GM12878 (cell line): Measurements from ENCODE around the gene THOC6. TPM values are rescaled to one million over a fixed set of nuclear protein-coding genes. Genes with fewer than 3 reads are reported as not detected.

Experiments
- ATAC-seq: fragments of 200-7000 bp; cut with Tn5 transposase; 3 replicates; pipeline ENCODE4 v1.9.1; 2020; ENCODE audit warnings: mild to moderate bottlenecking, moderate library complexity
- BruUV-seq: library from RNA; stranded (reverse); fragments of 400-500 nt; replicated peaks from 2 replicates; lab custom pipeline; 2021; lab: Mats Ljungman, UMichigan
- CTCF ChIA-PET: fragments of 300-600 bp; sonication (Branson Sonifier 250); formaldehyde crosslinking; extraction: SDS; loops from one replicate; lab custom pipeline; 2021; ENCODE audit warnings: inconsistent platforms; lab: Yijun Ruan, JAX
- POLR2A ChIA-PET: fragments of 350-600 bp; formaldehyde crosslinking; extraction: SDS; loops from one replicate; lab custom pipeline; 2021; ENCODE audit warnings: inconsistent platforms; lab: Charles Lee
- RAD21 ChIA-PET: fragments of 300-600 bp; sonication (Branson Sonifier 250); formaldehyde crosslinking; loops from one replicate; lab custom pipeline; 2023; ENCODE audit warnings: antibody characterized with exemption; ENCODE audit not compliant: unreplicated experiment; lab: Charles Lee
- SMC1A ChIA-PET: fragments of 300-600 bp; sonication (Branson Sonifier 250); formaldehyde crosslinking; loops from one replicate; lab custom pipeline; 2023; ENCODE audit not compliant: unreplicated experiment, uncharacterized antibody; lab: Charles Lee
- DNase-seq: peaks from one replicate; pipeline ENCODE4 v3.0.0-alpha.2; 2011; ENCODE audit warnings: low read depth, low spot score
- FAIRE-seq: peaks from 3 replicates; lab custom pipeline; 2011; peaks lifted over from hg19 to GRCh38; lab: Jason Lieb, UNC
- H2AFZ ChIP-seq: 2 replicates; pipeline ENCODE4 v1.6.0; 2011; ENCODE audit warnings: low read depth, low read length, control low read depth; ENCODE audit not compliant: control insufficient read depth
- H3K27ac ChIP-seq: 2 replicates; pipeline ENCODE4 v1.5.1; 2011; ENCODE audit warnings: control low read depth; ENCODE audit not compliant: control insufficient read depth, insufficient read depth
- H3K27me3 ChIP-seq, 2 experiments: replicated peaks in 1 of 2; 2 replicates each; pipeline versions ENCODE4 v1.6.0 to v1.6.1; 2011; ENCODE audit warnings: low read length in 1 of 2; ENCODE audit not compliant: control insufficient read depth in 2 of 2, insufficient read depth in 2 of 2
- H3K36me3 ChIP-seq, 2 experiments: 2 replicates each; pipeline ENCODE4 v1.5.1; 2011; ENCODE audit warnings: low read length in 1 of 2; ENCODE audit not compliant: control insufficient read depth in 2 of 2, insufficient read depth in 2 of 2
- H3K4me1 ChIP-seq: 2 replicates; pipeline ENCODE4 v1.6.1; 2011; ENCODE audit warnings: mild to moderate bottlenecking, low read length, moderate library complexity, mixed read lengths; ENCODE audit not compliant: control insufficient read depth, insufficient read depth
- H3K4me2 ChIP-seq: 2 replicates; pipeline ENCODE4 v1.6.0; 2011; ENCODE audit warnings: control low read depth; ENCODE audit not compliant: control insufficient read depth, insufficient read depth
- H3K4me3 ChIP-seq: fragments of 200-600 bp; sonication (generic); 2 replicates; pipeline ENCODE4 v1.5.1; 2016
- H3K79me2 ChIP-seq: 2 replicates; pipeline ENCODE4 v1.6.0; 2011; ENCODE audit warnings: low read length; ENCODE audit not compliant: control insufficient read depth, insufficient read depth
- H3K9ac ChIP-seq: 2 replicates; pipeline ENCODE4 v1.8.0; 2011; ENCODE audit warnings: low read length, control low read depth, mixed read lengths; ENCODE audit not compliant: control insufficient read depth, insufficient read depth
- H3K9me3 ChIP-seq: replicated peaks from 3 replicates; pipeline ENCODE4 v1.5.1; 2011; ENCODE audit warnings: mild to moderate bottlenecking, low read length; ENCODE audit not compliant: control insufficient read depth, insufficient read depth
- H4K20me1 ChIP-seq: 2 replicates; pipeline ENCODE4 v1.6.0; 2011; ENCODE audit not compliant: control insufficient read depth, insufficient read depth
- ATF7 ChIP-seq: fragments of 450-650 bp; IDR thresholded peaks from 2 replicates; pipeline ENCODE4 v1.6.1; 2016; ENCODE audit warnings: low read depth, mild to moderate bottlenecking
- CBX3 ChIP-seq: fragments of 200-600 bp; sonication (generic); IDR thresholded peaks from 2 replicates; pipeline ENCODE4 v1.6.1; 2016; ENCODE audit warnings: low read depth, borderline replicate concordance
- CEBPB ChIP-seq, 2 experiments: fragments of 150-350 bp in 1 of 2; IDR thresholded peaks; 2 replicates each; pipeline ENCODE4 v1.6.1; 2012 to 2014; ENCODE audit warnings: low read depth in 2 of 2, low read length in 2 of 2, borderline replicate concordance in 1 of 2, inconsistent platforms in 1 of 2
- EZH2 ChIP-seq: IDR thresholded peaks from 2 replicates; pipeline ENCODE4 v1.6.1; 2012; ENCODE audit warnings: low read depth, mild to moderate bottlenecking, control low read depth, inconsistent platforms, low read length, borderline replicate concordance; ENCODE audit not compliant: control insufficient read depth
- FOXM1 ChIP-seq: IDR thresholded peaks from 2 replicates; pipeline ENCODE4 v1.6.1; 2012; ENCODE audit warnings: low read depth, mild to moderate bottlenecking, inconsistent platforms, low read length, moderate library complexity
- KLF5 ChIP-seq: fragments of 450-650 bp; IDR thresholded peaks from 2 replicates; pipeline ENCODE4 v1.6.1; 2014; ENCODE audit warnings: mild to moderate bottlenecking; ENCODE audit not compliant: partially characterized antibody
- POU2F2 ChIP-seq: IDR thresholded peaks from 3 replicates; pipeline ENCODE4 v1.6.1; 2011; ENCODE audit warnings: low read depth, mild to moderate bottlenecking, low read length, borderline replicate concordance
- PRDM15 ChIP-seq: fragments of 450-650 bp; formaldehyde crosslinking; IDR thresholded peaks from 2 replicates; pipeline ENCODE4 v1.4.0; 2020; ENCODE audit warnings: mild to moderate bottlenecking, moderate library complexity
- RB1 ChIP-seq: fragments of 450-650 bp; formaldehyde crosslinking; IDR thresholded peaks from 2 replicates; pipeline ENCODE4 v1.6.1; 2017; ENCODE audit warnings: mild to moderate bottlenecking, borderline replicate concordance
- SRF ChIP-seq, 2 experiments: IDR thresholded peaks; 2 replicates each; pipeline ENCODE4 v1.6.1; 2011; ENCODE audit warnings: low read depth in 2 of 2, low read length in 2 of 2, mild to moderate bottlenecking in 1 of 2, moderate library complexity in 1 of 2
- TARDBP ChIP-seq: IDR thresholded peaks from 2 replicates; pipeline ENCODE4 v1.6.1; 2016; ENCODE audit warnings: borderline replicate concordance
- USF2 ChIP-seq: IDR thresholded peaks from 2 replicates; pipeline ENCODE4 v1.6.1; 2011; ENCODE audit warnings: low read depth, low read length, improper control_type of control experiment, borderline replicate concordance
- YBX1 ChIP-seq: fragments of 450-650 bp; IDR thresholded peaks from 2 replicates; pipeline ENCODE4 v1.6.1; 2016; ENCODE audit warnings: antibody characterized with exemption
- YY1 ChIP-seq: IDR thresholded peaks from 2 replicates; pipeline ENCODE4 v1.6.1; 2011; ENCODE audit warnings: low read depth, mild to moderate bottlenecking, low read length
- ZNF384 ChIP-seq: IDR thresholded peaks from 2 replicates; pipeline ENCODE4 v1.6.1; 2012; ENCODE audit warnings: low read depth, mild to moderate bottlenecking, low read length, improper control_type of control experiment, borderline replicate concordance
- WGBS: methylation state at CpG from one replicate; pipeline ENCODE4 v1.1.6; 2016; ENCODE audit warnings: low lambda C conversion rate; ENCODE audit not compliant: insufficient replicate concordance, insufficient coverage; ENCODE audit errors: missing lambda C conversion rate; 5-methylcytosine and 5-hydroxymethylcytosine counted together
- in situ Hi-C: fragments of 300-500 bp; cut with MboI; formaldehyde crosslinking; loops from 9 replicates; pipeline ENCODE4 v1.14.3; 2018; ENCODE audit warnings: mixed read lengths
- intact Hi-C: fragments of 100-400 bp; cut with micrococcal nuclease; formaldehyde crosslinking; loops from one replicate; pipeline ENCODE4 v1.14.2; 2022; ENCODE audit not compliant: unreplicated experiment
- polyA plus RNA-seq, 11 experiments: library from polyadenylated mRNA; depleted of rRNA in 4 of 11; unstranded in 6 of 11; stranded (reverse) in 5 of 11; fragments of >200 nt; fragmentation: Nextera tagmentation in 4 of 11; fragmentation: Illumina TruSeq in 1 of 11; extraction: Ambion mirVana in 4 of 11; extraction: Trizol in 1 of 11; gene quantifications; 1 replicate in 1 of 11; 2 replicates in 10 of 11; pipeline versions ENCODE4 v1.2.1 to v1.2.3, GENCODE V29; 2011 to 2016; ENCODE audit warnings: inconsistent platforms in 2 of 11, missing spikeins in 2 of 11, low read depth in 1 of 11
- total RNA-seq, 4 experiments: library from RNA; depleted of rRNA in 3 of 4; stranded (reverse); fragments of >200 nt in 3 of 4; fragmentation: Illumina TruSeq in 1 of 4; extraction: Trizol in 1 of 4; gene quantifications; 2 replicates each; pipeline versions ENCODE4 v1.2.1 to v1.2.3, GENCODE V29; 2013 to 2021
- TF ChIP-seq, protein P1 (sequence below): IDR thresholded peaks from 2 replicates; pipeline ENCODE4 v1.6.1; 2012; ENCODE audit warnings: low read length, inconsistent platforms

THOC6 gene
- total and polyA plus RNA-seq, 10 of the 15 experiments (the other 5 are each of a cell fraction or from before 2014, with no cell fraction given) = 1.0 to 54.4 (median 27.9) TPM

GRCh38 chr16:2987833-2988232, 36.0 kb upstream of the THOC6 start (continued):
- no peak for TF ChIP-seq TARDBP
- TF ChIP-seq KLF5 = no peak
- TF ChIP-seq CBX3 = no peak
- no peak for TF ChIP-seq FOXM1
- TF ChIP-seq ZNF384 = no peak
- TF ChIP-seq EZH2 = no peak

DNA sequence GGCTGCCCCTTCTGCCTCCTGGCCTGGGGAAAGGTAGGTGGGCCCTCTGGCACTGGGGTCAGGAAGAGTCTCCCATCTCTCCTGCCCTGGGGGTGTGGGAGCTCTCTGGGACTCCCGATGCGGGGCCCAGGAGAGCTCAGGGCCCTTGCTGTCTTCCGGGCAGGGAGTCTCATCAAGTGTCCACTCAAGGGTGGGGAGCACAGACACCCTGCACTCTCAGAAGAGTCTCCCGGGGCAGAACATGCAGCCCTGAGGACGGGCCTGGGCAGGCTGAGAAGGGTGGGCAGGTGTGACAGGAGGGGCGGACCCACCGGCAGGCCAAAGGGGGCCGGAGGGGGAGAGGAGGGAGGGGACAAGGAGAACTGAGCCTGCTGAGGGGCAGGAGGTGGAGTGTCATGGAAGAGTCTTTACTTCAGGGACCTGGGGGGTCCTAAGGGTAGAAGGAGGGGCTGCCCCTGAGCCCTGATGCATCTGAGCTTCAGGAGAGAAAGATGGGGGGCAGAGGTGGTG, 35.2 kb upstream of the THOC6 start:
- SMC1A ChIA-PET = interaction anchor here (0.9 kb wide), 1 partner anchor 109 kb away, joined by 3 read pairs; no protein-coding TSS in a partner anchor
- FAIRE-seq (no peak), DNase-seq (no peak), ATAC-seq (no peak)
- no peak overlapping the region for H3K27ac ChIP-seq
- H3K9ac ChIP-seq = no peak overlapping the region
- H3K4me3 ChIP-seq = no peak overlapping the region
- H3K4me2 ChIP-seq = no peak overlapping the region
- no peaks in the 10 kb centered on the region for H3K36me3 ChIP-seq
- H3K4me1 ChIP-seq = no peaks in the 10 kb centered on the region
- intact Hi-C loops (no loop called here), in situ Hi-C loops (no loop called here)
- H4K20me1 ChIP-seq = no peaks in the 10 kb centered on the region
- CTCF ChIA-PET = no interaction called here
- RAD21 ChIA-PET = no interaction called here
- WGBS = 27% methylated on average over 5 of the region's 8 CpGs
- H3K9me3 ChIP-seq = no peaks in the 10 kb centered on the region
- H3K79me2 ChIP-seq = no peaks in the 10 kb centered on the region
- peaks cover 2 to 4% of the 10 kb centered on the region in 2 experiments; a peak in 2 of 4 replicates for H3K27me3 ChIP-seq
- POLR2A ChIA-PET = interaction anchor here (1.5 kb wide), 1 partner anchor 39 kb away, joined by 4 read pairs; no protein-coding TSS in a partner anchor
- no peak overlapping the region for H2AFZ ChIP-seq
- BruUV-seq = no TSS peak
- TF ChIP-seq CEBPB (IDR thresholded peaks at IDR 0.05; ENCODE audit: borderline replicate concordance in 1 of 2, low read depth in 2 of 2, low read length in 2 of 2) (no peak), YY1 (no peak), ZNF384 (no peak), RB1 (no peak), PRDM15 (CRISPR knock-in tag) (no peak), YBX1 (no peak), POU2F2 (no peak), ATF7 (no peak), USF2 (no peak), SRF (IDR thresholded peaks at IDR 0.05; ENCODE audit: low read depth in 2 of 2, low read length in 2 of 2) (no peak)
- TF ChIP-seq, protein P1, sequence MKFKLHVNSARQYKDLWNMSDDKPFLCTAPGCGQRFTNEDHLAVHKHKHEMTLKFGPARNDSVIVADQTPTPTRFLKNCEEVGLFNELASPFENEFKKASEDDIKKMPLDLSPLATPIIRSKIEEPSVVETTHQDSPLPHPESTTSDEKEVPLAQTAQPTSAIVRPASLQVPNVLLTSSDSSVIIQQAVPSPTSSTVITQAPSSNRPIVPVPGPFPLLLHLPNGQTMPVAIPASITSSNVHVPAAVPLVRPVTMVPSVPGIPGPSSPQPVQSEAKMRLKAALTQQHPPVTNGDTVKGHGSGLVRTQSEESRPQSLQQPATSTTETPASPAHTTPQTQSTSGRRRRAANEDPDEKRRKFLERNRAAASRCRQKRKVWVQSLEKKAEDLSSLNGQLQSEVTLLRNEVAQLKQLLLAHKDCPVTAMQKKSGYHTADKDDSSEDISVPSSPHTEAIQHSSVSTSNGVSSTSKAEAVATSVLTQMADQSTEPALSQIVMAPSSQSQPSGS = no peak
